Hematopoietic multipotent progenitor cell treated with erythropoietin and hydrocortisone succinate and interleukin-3 and kit ligand, for 4 days (in vitro differentiated cells): ENCODE data around the gene RNF214.
A peak's percentile ranks its signal among the peaks of the same experiment; 100 is the strongest.
"Not testable (repeated sequence)": the region's sequence is repeated elsewhere in the genome, so short reads cannot be mapped to it uniquely, and the experiment has no call there.

ENCODE experiments used
- DNase-seq: peaks from one replicate; pipeline ENCODE4 v3.0.0-alpha.2; 2015

Gene RNF214

GRCh38 chr11:117232092-117232878, at the start of gene RNF214:
TSS of gene RNF214 (plus strand) at chr11:117232671. CDS start at chr11:117234273, 1,602 bp downstream.
- DNase-seq, result peak; percentile 89

GRCh38 chr11:117183178-117183577, 49.3 kb upstream of the RNF214 start:
- DNase-seq, result not testable (repeated sequence)

GRCh38 chr11:117183724-117184349, 48.6 kb upstream of the RNF214 start:
- DNase-seq, result no peak

- DNase-seq, result peak; percentile 22
These were observed 46.6 kb upstream of the RNF214 start for GRCh38 chr11:117185736-117186430.

GRCh38 chr11:117186431-117186761, 46.1 kb upstream of the RNF214 start:
- no peak for DNase-seq

GRCh38 chr11:117187007-117187406, 45.5 kb upstream of the RNF214 start:
- DNase-seq, result no peak

GRCh38 chr11:117187428-117187798, 45.1 kb upstream of the RNF214 start:
- no peak for DNase-seq

- DNase-seq, result no peak
These were observed 44.5 kb upstream of the RNF214 start for GRCh38 chr11:117187799-117188481.

GRCh38 chr11:117188620-117189081, 43.8 kb upstream of the RNF214 start:
- no peak for DNase-seq

GRCh38 chr11:117189191-117189940, 43.1 kb upstream of the RNF214 start:
- DNase-seq, result no peak

GRCh38 chr11:117189941-117190544, 42.4 kb upstream of the RNF214 start:
- DNase-seq, result no peak

GRCh38 chr11:117191680-117192400, 40.6 kb upstream of the RNF214 start:
- DNase-seq, result no peak

GRCh38 chr11:117192401-117192875, 40.0 kb upstream of the RNF214 start:
- DNase-seq, result no peak

- no peak for DNase-seq
These were observed 39.1 kb upstream of the RNF214 start for GRCh38 chr11:117193130-117194020.

GRCh38 chr11:117194267-117194666, 38.2 kb upstream of the RNF214 start:
- DNase-seq, result no peak

GRCh38 chr11:117195258-117195657, 37.2 kb upstream of the RNF214 start:
- no peak for DNase-seq

- DNase-seq, result no peak
These were observed 36.7 kb upstream of the RNF214 start for GRCh38 chr11:117195761-117196160.

- no peak for DNase-seq
These were observed 35.5 kb upstream of the RNF214 start for GRCh38 chr11:117197006-117197405.

GRCh38 chr11:117197516-117198456, 34.7 kb upstream of the RNF214 start:
- no peak for DNase-seq
